Thoracic aorta (tissue), 2 donors: Measurements from ENCODE around the gene GPC5. TPM values are rescaled to one million over a fixed set of nuclear protein-coding genes. Genes with fewer than 3 reads are reported as not detected.
"Not testable (repeated sequence)": the region's sequence is repeated elsewhere in the genome, so short reads cannot be mapped to it uniquely, and the experiment has no call there.

Experiments
- ATAC-seq: fragments of 150-250 bp; one replicate; pipeline ENCODE4 v1.8.0; 2017; ENCODE audit warnings: low read depth; ENCODE audit not compliant: insufficient number of reproducible peaks, low FRiP score
- DNase-seq: peaks from one replicate; pipeline ENCODE4 v3.0.0-alpha.2; 2020; ENCODE audit warnings: low spot score
- H3K27ac ChIP-seq, 2 donors: fragments of 200-600 bp; sonication (generic); 1 replicate in 1 of 2; 2 replicates in 1 of 2; pipeline ENCODE4 v1.5.1; 2016; ENCODE audit warnings: mild to moderate bottlenecking in 2 of 2, moderate library complexity in 2 of 2
- H3K27me3 ChIP-seq: fragments of 200-600 bp; sonication (generic); replicated peaks from 2 replicates; pipeline ENCODE4 v1.6.0; 2016; ENCODE audit warnings: mild to moderate bottlenecking; ENCODE audit not compliant: insufficient read depth
- H3K36me3 ChIP-seq: fragments of 200-600 bp; sonication (generic); one replicate; pipeline ENCODE4 v1.5.1; 2016
- H3K4me1 ChIP-seq, 2 donors: fragments of 200-600 bp; sonication (generic); 1 replicate in 1 of 2; 2 replicates in 1 of 2; pipeline versions ENCODE4 v1.5.1 to v1.6.0; 2016; ENCODE audit warnings: low read depth in 2 of 2, mild to moderate bottlenecking in 1 of 2; ENCODE audit not compliant: control insufficient read depth in 1 of 2
- H3K4me3 ChIP-seq: fragments of 200-600 bp; sonication (generic); 2 replicates; pipeline ENCODE4 v1.5.1; 2016; ENCODE audit warnings: mild to moderate bottlenecking
- H3K9me3 ChIP-seq: fragments of 200-600 bp; sonication (generic); 2 replicates; pipeline ENCODE4 v1.5.1; 2016
- total RNA-seq, 2 donors: library from RNA; depleted of rRNA; stranded (reverse); fragments of >200 nt; gene quantifications; one replicate each; pipeline versions ENCODE4 v1.1.0 to v1.2.3, GENCODE V29; 2016
- TF ChIP-seq, protein P1 (sequence below): fragments of 200-600 bp; sonication (generic); IDR thresholded peaks from one replicate; pipeline ENCODE4 v1.5.1; 2019; ENCODE audit warnings: antibody characterized with exemption

GPC5 gene
- total RNA-seq, 2 donors from 2014 or later, result 3.3 TPM; not detected in 1

DNA sequence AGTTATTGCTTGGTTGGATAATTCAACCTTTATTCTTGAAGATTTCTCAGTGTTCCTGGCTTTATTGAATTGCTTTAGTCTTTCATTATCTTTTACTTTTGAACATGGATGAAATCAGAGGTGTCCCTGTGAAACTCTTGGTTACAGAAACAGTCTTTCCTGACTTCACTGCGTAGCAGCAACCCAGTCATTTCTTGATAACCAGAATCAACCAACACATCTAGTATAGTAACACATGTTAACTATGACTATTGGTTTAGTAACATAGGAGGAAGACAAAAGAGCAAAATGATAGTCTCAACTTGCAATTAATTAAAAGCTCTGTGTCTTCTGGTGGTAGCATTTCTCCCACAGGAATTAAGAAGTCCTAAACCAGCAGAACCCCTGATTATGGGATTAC is 393.6 kb downstream of the GPC5 start:
- Histone ChIP-seq H3K9me3 (no peaks in the 10 kb centered on the region), H3K27me3 (no peaks in the 10 kb centered on the region), H3K36me3 (no peaks in the 10 kb centered on the region), H3K4me3 (no peak overlapping the region), H3K27ac (no peak overlapping the region), H3K4me1 (no peaks in the 10 kb centered on the region)
- ATAC-seq (no peak), DNase-seq (no peak)
- TF ChIP-seq, protein P1, sequence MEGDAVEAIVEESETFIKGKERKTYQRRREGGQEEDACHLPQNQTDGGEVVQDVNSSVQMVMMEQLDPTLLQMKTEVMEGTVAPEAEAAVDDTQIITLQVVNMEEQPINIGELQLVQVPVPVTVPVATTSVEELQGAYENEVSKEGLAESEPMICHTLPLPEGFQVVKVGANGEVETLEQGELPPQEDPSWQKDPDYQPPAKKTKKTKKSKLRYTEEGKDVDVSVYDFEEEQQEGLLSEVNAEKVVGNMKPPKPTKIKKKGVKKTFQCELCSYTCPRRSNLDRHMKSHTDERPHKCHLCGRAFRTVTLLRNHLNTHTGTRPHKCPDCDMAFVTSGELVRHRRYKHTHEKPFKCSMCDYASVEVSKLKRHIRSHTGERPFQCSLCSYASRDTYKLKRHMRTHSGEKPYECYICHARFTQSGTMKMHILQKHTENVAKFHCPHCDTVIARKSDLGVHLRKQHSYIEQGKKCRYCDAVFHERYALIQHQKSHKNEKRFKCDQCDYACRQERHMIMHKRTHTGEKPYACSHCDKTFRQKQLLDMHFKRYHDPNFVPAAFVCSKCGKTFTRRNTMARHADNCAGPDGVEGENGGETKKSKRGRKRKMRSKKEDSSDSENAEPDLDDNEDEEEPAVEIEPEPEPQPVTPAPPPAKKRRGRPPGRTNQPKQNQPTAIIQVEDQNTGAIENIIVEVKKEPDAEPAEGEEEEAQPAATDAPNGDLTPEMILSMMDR, result no peak

DNA sequence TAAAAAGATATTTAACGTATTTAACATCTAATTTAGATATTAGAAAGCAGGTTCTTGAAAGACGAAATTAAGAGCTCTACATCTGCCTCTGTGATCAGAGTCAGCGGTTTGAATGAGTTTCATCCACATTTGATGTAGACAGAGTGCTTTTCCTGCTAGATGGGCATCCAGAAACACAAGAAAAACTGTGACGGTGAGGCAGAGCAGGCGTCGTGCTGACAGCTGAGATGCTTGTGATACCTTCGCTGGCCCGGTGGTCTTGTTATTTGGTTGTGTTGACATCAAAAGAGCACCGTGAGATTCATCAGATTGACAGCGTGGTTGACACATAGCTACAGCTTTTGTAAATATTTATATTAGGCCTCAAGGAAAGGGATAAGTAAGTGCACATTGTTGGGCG is 399.1 kb downstream of the GPC5 start:
- H3K9me3 ChIP-seq, result no peaks in the 10 kb centered on the region
- TF ChIP-seq, protein P1, result no peak
- no peak overlapping the region for H3K27ac ChIP-seq
- DNase-seq (no peak), ATAC-seq (no peak)
- no peaks in the 10 kb centered on the region for H3K4me1 ChIP-seq
- H3K36me3 ChIP-seq, result no peaks in the 10 kb centered on the region
- H3K27me3 ChIP-seq, result no peaks in the 10 kb centered on the region
- no peak overlapping the region for H3K4me3 ChIP-seq

DNA sequence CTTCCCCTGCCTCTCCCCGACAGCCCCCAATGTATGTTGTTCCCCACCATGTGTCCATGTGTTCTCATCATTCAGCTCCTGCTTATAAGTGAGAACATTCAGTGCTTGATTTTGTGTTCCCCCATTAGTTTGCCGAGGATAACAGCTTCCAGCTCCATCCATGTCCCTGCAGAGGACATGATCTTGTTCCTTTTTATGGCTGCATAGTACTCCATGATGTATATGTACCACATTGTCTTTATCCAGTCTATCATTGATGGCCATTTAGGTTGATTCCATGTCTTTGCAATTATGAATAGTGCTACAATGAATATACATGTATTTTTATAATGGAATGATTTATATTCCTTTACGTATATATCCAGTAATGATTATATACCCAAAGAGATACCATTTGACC is 399.9 kb downstream of the GPC5 start:
- not testable (repeated sequence) for H3K36me3 ChIP-seq, DNase-seq, H3K27ac ChIP-seq, H3K4me3 ChIP-seq, ATAC-seq, H3K9me3 ChIP-seq, H3K4me1 ChIP-seq, H3K27me3 ChIP-seq

DNA sequence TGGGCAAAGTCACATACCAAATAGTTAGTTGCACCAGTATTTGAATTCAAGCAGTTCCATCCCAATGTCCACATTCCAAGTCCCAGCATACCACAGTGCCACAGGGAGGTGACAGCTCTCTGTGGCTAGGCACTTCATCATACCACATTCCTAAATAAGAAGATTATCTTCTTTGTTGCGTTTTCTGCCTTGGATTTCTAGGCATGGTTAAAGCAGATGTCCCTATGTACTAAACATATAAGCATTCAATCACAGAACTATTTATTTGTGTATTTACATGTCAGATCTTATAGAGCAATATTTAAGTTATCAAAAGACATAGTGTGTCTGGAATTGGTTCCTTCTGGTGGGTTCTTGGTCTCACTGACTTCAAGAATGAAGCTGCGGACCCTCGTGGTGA is 403.4 kb downstream of the GPC5 start:
- H3K27me3 ChIP-seq, H3K36me3 ChIP-seq, H3K4me1 ChIP-seq, H3K4me3 ChIP-seq, H3K9me3 ChIP-seq, H3K27ac ChIP-seq, DNase-seq, ATAC-seq: not testable (repeated sequence)

DNA sequence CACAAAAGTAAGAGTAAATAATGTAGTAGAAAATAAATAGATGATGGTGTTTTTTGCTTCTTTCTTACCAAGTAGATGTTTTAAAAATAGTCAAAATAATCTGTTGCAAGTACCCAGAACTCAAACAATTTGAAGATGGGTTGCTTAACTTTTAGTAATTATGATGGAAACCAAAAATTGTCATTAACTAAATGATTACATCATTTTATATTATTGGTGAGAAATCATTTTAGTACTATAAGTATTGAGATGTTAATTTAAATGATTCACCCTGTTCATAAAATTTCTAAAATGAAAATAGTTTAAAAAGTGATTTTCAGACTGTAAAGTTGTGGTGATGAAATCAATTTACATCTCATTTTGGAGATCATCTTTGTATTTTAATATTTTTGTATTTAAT is 404.5 kb downstream of the GPC5 start:
- ATAC-seq (no peak), DNase-seq (no peak)

DNA sequence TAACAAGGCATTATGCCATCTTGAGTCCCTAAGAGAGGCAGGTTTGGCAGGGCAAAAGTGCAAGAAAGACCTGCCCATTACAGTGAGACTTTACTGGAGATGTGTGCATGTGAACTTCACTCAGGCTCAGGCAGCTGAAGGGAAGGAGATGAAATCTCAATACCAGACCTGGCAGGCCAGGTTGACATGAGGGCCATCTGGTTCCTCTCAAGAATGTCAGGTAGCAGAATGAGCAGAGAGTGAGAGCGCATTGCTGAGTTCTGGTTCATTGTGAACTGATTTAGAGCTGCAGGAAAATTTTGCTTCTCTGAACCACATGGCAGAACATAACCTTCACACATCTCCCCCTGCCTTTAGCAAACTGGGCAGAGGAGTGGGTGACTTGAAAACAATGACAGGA is 406.3 kb downstream of the GPC5 start:
- Histone ChIP-seq H3K4me1 (no peaks in the 10 kb centered on the region), H3K36me3 (no peaks in the 10 kb centered on the region), H3K27me3 (no peaks in the 10 kb centered on the region), H3K4me3 (no peak overlapping the region), H3K9me3 (no peaks in the 10 kb centered on the region), H3K27ac (no peak overlapping the region)
- no peak for DNase-seq
- no peak for ATAC-seq
- TF ChIP-seq, protein P1, result no peak

More for the DNA sequence above, 404.5 kb downstream of the GPC5 start:
- Histone ChIP-seq H3K9me3 (no peaks in the 10 kb centered on the region), H3K4me3 (no peak overlapping the region), H3K27me3 (no peaks in the 10 kb centered on the region), H3K4me1 (no peaks in the 10 kb centered on the region), H3K27ac (no peak overlapping the region), H3K36me3 (no peaks in the 10 kb centered on the region)
- TF ChIP-seq, protein P1, result no peak
